Mucosa of stomach (tissue), 1 donor: Measurements from ENCODE around the gene TCF3.

Experiments used
- H3K27me3 ChIP-seq: one replicate; pipeline ENCODE4 v1.7.0; 2013; ENCODE audit warnings: mild to moderate bottlenecking, low read length; ENCODE audit not compliant: control insufficient read depth, insufficient read depth
- H3K36me3 ChIP-seq: one replicate; pipeline ENCODE4 v1.7.0; 2013; ENCODE audit warnings: low read length; ENCODE audit not compliant: control insufficient read depth, insufficient read depth
- H3K4me1 ChIP-seq: one replicate; pipeline ENCODE4 v1.7.0; 2013; ENCODE audit warnings: mild to moderate bottlenecking, low read length; ENCODE audit not compliant: control insufficient read depth, insufficient read depth
- H3K4me3 ChIP-seq: one replicate; pipeline ENCODE4 v1.7.0; 2013; ENCODE audit warnings: low read length
- H3K9ac ChIP-seq: one replicate; pipeline ENCODE4 v1.7.0; 2013; ENCODE audit warnings: mild to moderate bottlenecking, low read length, moderate library complexity
- H3K9me3 ChIP-seq: one replicate; pipeline ENCODE4 v1.7.0; 2013; ENCODE audit warnings: mild to moderate bottlenecking, low read length, moderate library complexity; ENCODE audit not compliant: control insufficient read depth
- donor health status: Pancreatic carcinoma.

TCF3 gene

GRCh38 chr19:1576242-1577089 is 75.9 kb downstream of the TCF3 start:
- H3K36me3 ChIP-seq, result no peaks in the 10 kb centered on the region

DNA sequence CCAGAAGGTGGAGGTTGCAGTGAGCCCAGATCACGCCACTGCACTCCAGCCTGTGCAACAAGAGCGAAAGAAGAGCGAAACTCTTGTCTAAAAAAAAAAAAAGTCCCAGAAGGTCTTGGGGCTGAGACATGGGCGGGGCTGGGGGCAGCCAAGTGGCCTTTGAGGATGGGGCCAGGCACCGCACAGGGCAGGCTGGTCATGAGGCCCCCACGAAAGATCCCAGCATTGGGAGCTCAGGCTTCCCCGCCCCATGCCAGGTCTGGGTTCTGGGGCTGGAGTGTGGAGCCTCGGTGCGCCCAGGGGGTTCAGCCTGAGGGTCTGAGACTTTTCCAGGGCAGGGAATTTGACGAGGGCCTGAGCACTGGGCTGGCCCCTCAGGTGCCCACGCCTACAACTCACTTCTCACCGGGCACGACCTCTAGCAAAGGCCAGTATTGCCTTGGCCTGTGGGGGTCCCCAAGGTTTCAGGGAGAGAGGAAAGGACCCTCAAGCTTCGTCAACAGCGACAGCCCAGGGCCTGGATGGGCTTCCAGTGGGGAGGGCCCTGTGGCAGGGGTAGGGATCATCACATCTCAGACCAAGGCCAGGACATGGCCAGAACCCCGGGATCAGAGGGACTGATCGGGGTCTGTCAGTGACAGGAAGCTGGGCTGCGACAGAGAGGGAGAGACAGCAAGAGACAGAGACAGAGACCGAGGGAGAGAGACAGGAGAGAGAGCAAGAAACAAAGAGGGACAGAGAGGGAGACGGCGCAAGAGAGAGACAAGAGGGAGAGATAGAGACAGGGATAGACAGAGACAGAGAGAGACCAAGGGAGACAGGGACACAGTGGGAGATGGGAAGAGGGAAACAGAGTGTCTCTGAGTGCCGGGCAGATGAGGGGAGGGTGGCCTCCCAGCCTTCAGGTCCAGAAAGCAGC is 76.8 kb downstream of the TCF3 start:
- Histone ChIP-seq H3K36me3 (no peaks in the 10 kb centered on the region), H3K9me3 (no peaks in the 10 kb centered on the region), H3K4me3 (no peak overlapping the region), H3K27me3 (no peaks in the 10 kb centered on the region), H3K4me1 (peaks cover 11% of the 10 kb centered on the region), H3K9ac (no peak overlapping the region)

More at GRCh38 chr19:1576242-1577089, 75.9 kb downstream of the TCF3 start:
- Histone ChIP-seq H3K4me1 (peaks cover 11% of the 10 kb centered on the region), H3K27me3 (no peaks in the 10 kb centered on the region), H3K4me3 (no peak overlapping the region), H3K9me3 (no peaks in the 10 kb centered on the region), H3K9ac (no peak overlapping the region)

GRCh38 chr19:1574354-1575136 is 77.9 kb downstream of the TCF3 start:
- Histone ChIP-seq H3K36me3 (no peaks in the 10 kb centered on the region), H3K4me3 (no peak overlapping the region), H3K9ac (no peak overlapping the region), H3K9me3 (no peaks in the 10 kb centered on the region), H3K27me3 (peaks cover 2% of the 10 kb centered on the region), H3K4me1 (peaks cover 11% of the 10 kb centered on the region)

GRCh38 chr19:1572795-1573194 is 79.6 kb downstream of the TCF3 start:
- Histone ChIP-seq H3K4me3 (no peak overlapping the region), H3K4me1 (peaks cover 18% of the 10 kb centered on the region)

GRCh38 chr19:1571358-1571757 is 81.1 kb downstream of the TCF3 start:
- Histone ChIP-seq H3K4me3 (no peak overlapping the region), H3K27me3 (peaks cover 9% of the 10 kb centered on the region), H3K9ac (no peak overlapping the region), H3K36me3 (no peaks in the 10 kb centered on the region), H3K9me3 (no peaks in the 10 kb centered on the region), H3K4me1 (peaks cover 18% of the 10 kb centered on the region)

More at GRCh38 chr19:1572795-1573194, 79.6 kb downstream of the TCF3 start:
- no peaks in the 10 kb centered on the region for H3K36me3 ChIP-seq
- no peak overlapping the region for H3K9ac ChIP-seq
- H3K9me3 ChIP-seq, result no peaks in the 10 kb centered on the region
- H3K27me3 ChIP-seq, result peaks cover 9% of the 10 kb centered on the region

- H3K4me3 ChIP-seq, result no peak overlapping the region
- H3K9ac ChIP-seq, result no peak overlapping the region
- H3K4me1 ChIP-seq, result peaks cover 18% of the 10 kb centered on the region
- H3K9me3 ChIP-seq, result no peaks in the 10 kb centered on the region
- H3K36me3 ChIP-seq, result no peaks in the 10 kb centered on the region
- peaks cover 9% of the 10 kb centered on the region for H3K27me3 ChIP-seq
These were observed 81.6 kb downstream of the TCF3 start for GRCh38 chr19:1570836-1571235.

DNA sequence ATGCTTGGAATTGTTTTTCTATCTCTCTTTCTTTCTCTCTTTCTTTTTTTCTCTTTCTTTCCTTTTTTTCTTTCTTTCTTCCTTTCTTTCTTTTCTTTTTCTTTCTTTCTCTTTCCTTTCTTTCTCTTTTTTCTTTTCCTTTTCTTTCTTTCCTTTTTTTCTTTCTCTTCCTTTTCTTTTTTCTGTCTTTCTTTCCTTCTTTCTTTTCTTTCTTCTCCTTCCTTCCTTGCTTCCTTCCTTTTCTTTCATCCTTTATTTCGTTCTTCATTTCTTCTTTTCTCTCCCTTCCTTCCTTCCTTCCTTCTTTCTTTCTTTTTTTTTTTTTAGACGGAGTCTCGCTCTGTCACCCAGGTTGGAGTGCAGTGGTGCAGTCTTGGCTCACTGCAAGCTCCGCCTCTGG is 82.4 kb downstream of the TCF3 start:
- no peak overlapping the region for H3K4me3 ChIP-seq
- H3K9ac ChIP-seq, result no peak overlapping the region
- H3K4me1 ChIP-seq, result peaks cover 18% of the 10 kb centered on the region
- H3K27me3 ChIP-seq, result peaks cover 9% of the 10 kb centered on the region
- no peaks in the 10 kb centered on the region for H3K9me3 ChIP-seq
- no peaks in the 10 kb centered on the region for H3K36me3 ChIP-seq

DNA sequence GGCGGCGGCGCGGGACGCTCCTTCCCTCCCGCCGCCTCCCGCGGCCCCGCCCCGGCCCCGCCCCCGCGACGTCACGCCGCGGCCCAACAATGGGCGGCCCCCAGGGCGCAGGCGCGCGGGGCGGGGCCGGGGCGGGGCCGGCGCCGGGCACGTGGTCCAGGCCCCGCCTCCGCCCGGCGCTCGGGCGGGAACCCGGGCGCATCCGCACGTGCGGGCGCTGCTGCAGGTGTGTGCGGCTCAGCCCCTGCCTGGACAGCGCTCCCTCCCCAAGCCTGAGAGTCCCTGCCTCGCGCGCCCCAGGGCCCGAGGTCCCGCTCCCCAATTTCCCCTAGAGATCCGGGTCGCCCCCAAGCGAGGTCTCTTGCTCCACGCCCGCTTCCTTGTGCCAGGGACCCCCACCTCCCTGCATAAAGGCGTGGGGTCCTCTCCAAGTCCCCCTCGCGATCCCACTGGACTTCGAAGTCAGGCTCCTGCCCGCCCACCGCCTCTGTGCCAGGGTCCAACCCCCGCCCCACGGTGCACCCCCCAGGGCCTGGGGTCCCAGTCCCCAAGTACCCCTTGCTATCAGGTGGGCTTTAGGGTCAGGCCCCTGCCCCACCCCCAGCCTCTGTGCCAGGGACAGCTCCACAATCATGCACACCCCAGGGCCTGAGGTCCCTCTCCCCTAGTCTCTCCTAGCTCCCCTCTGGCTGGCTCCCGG is 83.9 kb downstream of the TCF3 start, which contains the start of gene MEX3D:
Gene MEX3D, minus strand, starts transcription at position 6 of the 700 bp plus-strand sequence. CDS start 267 bp downstream, outside the sequence.
- peaks cover 8% of the 10 kb centered on the region for H3K4me1 ChIP-seq
- H3K27me3 ChIP-seq, result peaks cover 9% of the 10 kb centered on the region
- no peak within 1 kb of the TSS for H3K4me3 ChIP-seq
- H3K9me3 ChIP-seq, result no peaks in the 10 kb centered on the region
- no peaks in the 10 kb centered on the region for H3K36me3 ChIP-seq
- H3K9ac ChIP-seq, result peak within 1 kb of the TSS; percentile 65

- no peaks in the 10 kb centered on the region for H3K9me3 ChIP-seq
- no peak overlapping the region for H3K9ac ChIP-seq
- no peak overlapping the region for H3K4me3 ChIP-seq
- peaks cover 8% of the 10 kb centered on the region for H3K4me1 ChIP-seq
- H3K36me3 ChIP-seq, result no peaks in the 10 kb centered on the region
- H3K27me3 ChIP-seq, result peaks cover 9% of the 10 kb centered on the region
These were observed 84.6 kb downstream of the TCF3 start for GRCh38 chr19:1567848-1568227.

GRCh38 chr19:1567116-1567847 is 85.1 kb downstream of the TCF3 start:
- H3K4me1 ChIP-seq, result peaks cover 8% of the 10 kb centered on the region
- no peaks in the 10 kb centered on the region for H3K36me3 ChIP-seq
- no peaks in the 10 kb centered on the region for H3K9me3 ChIP-seq
- H3K9ac ChIP-seq, result peak overlapping the region; percentile 65
- peaks cover 9% of the 10 kb centered on the region for H3K27me3 ChIP-seq
- no peak overlapping the region for H3K4me3 ChIP-seq
